ENCODE measurements around the gene CLDN12. TPM values are rescaled to one million over a fixed set of nuclear protein-coding genes. Genes with fewer than 3 reads are reported as not detected.

The CLDN12 gene
- total and polyA plus RNA-seq, 2 of the 13 experiments (the other 11 are each of a cell fraction or from before 2014, with no cell fraction given), result 44.1 to 114 TPM

DNA sequence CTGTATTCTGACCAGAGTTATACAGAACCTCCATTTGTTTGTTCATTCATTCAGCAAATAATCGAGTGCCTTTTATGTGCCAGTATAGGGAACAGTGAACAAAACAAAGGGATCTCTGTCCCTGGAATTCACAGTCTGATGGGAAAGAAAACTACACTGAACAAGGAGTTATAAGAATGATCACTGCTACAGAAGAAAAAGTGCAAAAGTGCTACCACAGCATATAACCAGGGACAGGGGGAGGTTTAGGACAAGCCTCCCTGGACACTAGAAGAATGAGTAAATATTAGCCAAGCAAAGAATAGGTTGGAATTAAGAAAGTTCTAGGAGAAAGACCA lies 4.2 kb downstream of the CLDN12 start (continued):
- TF ChIP-seq, protein P1, sequence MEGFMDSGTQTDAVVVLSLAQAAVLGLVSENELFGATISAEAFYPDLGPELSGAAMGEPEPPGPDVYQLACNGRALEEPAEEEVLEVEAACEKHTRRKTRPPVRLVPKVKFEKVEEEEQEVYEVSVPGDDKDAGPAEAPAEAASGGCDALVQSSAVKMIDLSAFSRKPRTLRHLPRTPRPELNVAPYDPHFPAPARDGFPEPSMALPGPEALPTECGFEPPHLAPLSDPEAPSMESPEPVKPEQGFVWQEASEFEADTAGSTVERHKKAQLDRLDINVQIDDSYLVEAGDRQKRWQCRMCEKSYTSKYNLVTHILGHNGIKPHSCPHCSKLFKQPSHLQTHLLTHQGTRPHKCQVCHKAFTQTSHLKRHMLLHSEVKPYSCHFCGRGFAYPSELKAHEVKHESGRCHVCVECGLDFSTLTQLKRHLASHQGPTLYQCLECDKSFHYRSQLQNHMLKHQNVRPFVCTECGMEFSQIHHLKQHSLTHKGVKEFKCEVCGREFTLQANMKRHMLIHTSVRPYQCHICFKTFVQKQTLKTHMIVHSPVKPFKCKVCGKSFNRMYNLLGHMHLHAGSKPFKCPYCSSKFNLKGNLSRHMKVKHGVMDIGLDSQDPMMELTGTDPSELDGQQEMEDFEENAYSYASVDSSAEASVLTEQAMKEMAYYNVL (CRISPR knock-in tag; IDR thresholded peaks at IDR 0.05; ENCODE audit: borderline replicate concordance), result peak; percentile 83
- TF ChIP-seq ZGPAT (CRISPR knock-in tag; IDR thresholded peaks at IDR 0.05) (peak; percentile 8; the same call in 1 of the 2 replicates), SOX6 (IDR thresholded peaks at IDR 0.05) (no peak), SOX6 (CRISPR knock-in tag; IDR thresholded peaks at IDR 0.05) (peak; percentile 55), ZNF430 (CRISPR knock-in tag; IDR thresholded peaks at IDR 0.05) (0 out of 2 replicates have a peak, but pooled peaks have one; percentile 37), ZMYM4 (CRISPR knock-in tag; IDR thresholded peaks at IDR 0.05) (0 out of 2 replicates have a peak, but pooled peaks have one; percentile 26), NFIC (IDR thresholded peaks at IDR 0.05; ENCODE audit: low read length) (0 out of 2 replicates have a peak, but pooled peaks have one; percentile 21), CHD4 (IDR thresholded peaks at IDR 0.05; ENCODE audit: borderline replicate concordance, low read length) (peak; percentile 45; the same call in 1 of the 2 replicates), ZNF841 (CRISPR knock-in tag; IDR thresholded peaks at IDR 0.05; ENCODE audit: borderline replicate concordance) (no peak), ZNF33A (CRISPR knock-in tag; IDR thresholded peaks at IDR 0.05; ENCODE audit: borderline replicate concordance) (no peak)

DNA sequence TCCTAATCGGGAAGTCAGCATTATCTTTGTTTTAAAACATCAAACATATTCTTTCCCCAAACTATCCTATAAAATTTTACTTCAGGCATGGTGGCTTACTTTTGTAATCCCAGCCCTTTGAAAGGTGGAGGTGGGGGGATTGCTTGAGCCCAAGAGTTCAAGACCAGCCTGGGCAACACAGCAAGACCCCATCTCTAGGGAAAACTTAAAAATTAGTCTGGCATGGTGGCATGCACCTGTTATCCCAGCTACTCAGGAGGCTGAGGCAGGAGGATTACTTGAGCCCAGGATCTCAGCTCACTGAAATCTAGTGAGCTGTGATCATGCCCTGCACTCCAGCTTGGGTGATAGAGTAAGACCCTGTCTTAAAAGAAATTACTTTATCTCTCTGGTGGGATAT lies 4.9 kb downstream of the CLDN12 start:
- no peak overlapping the region for H2AFZ ChIP-seq (ENCODE audit: low read length)
- no TSS peak for BruUV-seq (replicated peaks)
- peak overlapping the region; percentile 86 for H3K27ac ChIP-seq (ENCODE audit: extremely low read length, insufficient read depth, low read length)
- in situ Hi-C loops (cut with HindIII; ENCODE audit: extremely low pct_ligation_motif_present, low pct_unique_long_range_greater_than_20kb) (loop anchor here (5.0 kb wide), 1 partner anchor 61 kb away; the partner anchor contains the start of gene GTPBP10), intact Hi-C loops (cut with micrococcal nuclease; ENCODE audit: unreplicated experiment) (loop anchor here (10.0 kb wide), 1 partner anchor 143 kb away; no protein-coding TSS in a partner anchor)
- ChIA-PET CTCF (ENCODE audit: low intra/inter-chr PET ratio, low total read pairs) (no interaction called here), POLR2A (no interaction called here)
- peaks cover 8 to 21% of the 10 kb centered on the region in 2 experiments; a peak in 4 of 5 replicates for H3K36me3 ChIP-seq (replicated peaks in 1 of 2; ENCODE audit: control insufficient read depth in 1 of 2, insufficient read depth in 2 of 2, low read length in 2 of 2)
- H3K9ac ChIP-seq (ENCODE audit: insufficient read depth, low read depth, low read length), result peak overlapping the region; percentile 71
- FAIRE-seq (no peak), ATAC-seq (no peak), DNase-seq (ENCODE audit: low spot score) (no peak)
- TF ChIP-seq ZNF121 (CRISPR knock-in tag; IDR thresholded peaks at IDR 0.05), result peak; percentile 93
- TF ChIP-seq, protein P2, sequence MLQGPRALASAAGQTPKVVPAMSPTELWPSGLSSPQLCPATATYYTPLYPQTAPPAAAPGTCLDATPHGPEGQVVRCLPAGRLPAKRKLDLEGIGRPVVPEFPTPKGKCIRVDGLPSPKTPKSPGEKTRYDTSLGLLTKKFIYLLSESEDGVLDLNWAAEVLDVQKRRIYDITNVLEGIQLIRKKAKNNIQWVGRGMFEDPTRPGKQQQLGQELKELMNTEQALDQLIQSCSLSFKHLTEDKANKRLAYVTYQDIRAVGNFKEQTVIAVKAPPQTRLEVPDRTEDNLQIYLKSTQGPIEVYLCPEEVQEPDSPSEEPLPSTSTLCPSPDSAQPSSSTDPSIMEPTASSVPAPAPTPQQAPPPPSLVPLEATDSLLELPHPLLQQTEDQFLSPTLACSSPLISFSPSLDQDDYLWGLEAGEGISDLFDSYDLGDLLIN (CRISPR knock-in tag; IDR thresholded peaks at IDR 0.05; ENCODE audit: borderline replicate concordance), result no peak
- peak overlapping the region; percentile 62 for H3K4me2 ChIP-seq (ENCODE audit: low read depth, low read length)
- no peaks in the 10 kb centered on the region for H4K20me1 ChIP-seq (ENCODE audit: insufficient read depth, low read length)
- peak overlapping the region in 1 of 3 experiments; percentile 34; a peak in 1 of 6 replicates for H3K4me3 ChIP-seq (replicated peaks in 1 of 3; ENCODE audit: insufficient read depth in 1 of 3, low read depth in 2 of 3, low read length in 3 of 3)
- 87% methylated on average over 1 of the region's 1 CpG for WGBS (ENCODE audit: low lambda C conversion rate)
- no peaks in the 10 kb centered on the region; a peak in 1 of 5 replicates for H3K27me3 ChIP-seq (ENCODE audit: control insufficient read depth in 1 of 2, insufficient read depth in 2 of 2, low read length in 2 of 2)
- peaks cover 59% of the 10 kb centered on the region for H3K79me2 ChIP-seq (ENCODE audit: insufficient read depth, low read length)
- H3K9me3 ChIP-seq (ENCODE audit: low read length), result no peaks in the 10 kb centered on the region
- H3K4me1 ChIP-seq (ENCODE audit: insufficient read depth, low read length), result peaks cover 78% of the 10 kb centered on the region

Data from HepG2 (cell line).